KOPT-K1 (cell line): ENCODE results near the gene LIMS2.

Experiments
- H3K27ac ChIP-seq: fragments of 200-600 bp; sonication (generic); 2 replicates; pipeline ENCODE4 v1.5.1; 2016; ENCODE audit warnings: antibody characterized with exemption, mild to moderate bottlenecking, low read depth, low read length; ENCODE audit not compliant: poor library complexity, severe bottlenecking
- H3K36me3 ChIP-seq: fragments of 200-600 bp; sonication (generic); 2 replicates; pipeline ENCODE4 v1.5.1; 2017; ENCODE audit warnings: antibody characterized with exemption, mild to moderate bottlenecking, low read length, moderate library complexity; ENCODE audit not compliant: insufficient read depth
- H3K9me3 ChIP-seq: fragments of 200-600 bp; sonication (generic); 2 replicates; pipeline ENCODE4 v1.5.1; 2017; ENCODE audit warnings: antibody characterized with exemption, low read length, mild to moderate bottlenecking; ENCODE audit not compliant: insufficient read depth, poor library complexity, severe bottlenecking

LIMS2 gene

GRCh38 chr2:127631997-127632581, 43.2 kb downstream of the LIMS2 start:
- H3K9me3 ChIP-seq, result no peaks in the 10 kb centered on the region
- H3K27ac ChIP-seq, result peak overlapping the region; percentile 99
- H3K36me3 ChIP-seq, result peaks cover 97% of the 10 kb centered on the region

DNA sequence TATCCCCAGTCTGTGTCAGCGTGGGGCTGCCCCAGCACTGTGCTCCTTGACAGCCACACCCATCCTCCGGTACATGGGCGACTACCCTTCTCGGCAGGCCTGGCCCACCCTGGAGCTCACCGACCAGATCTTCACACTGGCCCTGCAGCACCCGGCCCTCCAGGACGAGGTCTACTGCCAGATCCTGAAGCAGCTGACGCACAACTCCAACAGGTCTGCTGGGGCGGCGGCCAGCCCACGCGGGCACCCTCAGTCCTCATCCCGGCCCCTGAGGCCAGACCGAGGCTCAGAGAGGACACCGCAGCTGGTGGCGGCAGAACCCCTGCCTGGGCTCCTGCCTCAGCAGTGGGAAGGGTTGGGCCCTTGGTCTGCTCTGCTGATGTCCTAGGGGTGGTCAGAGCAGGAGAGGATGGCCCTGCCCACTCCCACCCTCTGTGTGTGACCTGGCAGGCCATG, 43.8 kb downstream of the LIMS2 start:
- Histone ChIP-seq H3K36me3 (peaks cover 97% of the 10 kb centered on the region), H3K27ac (peak overlapping the region; percentile 99), H3K9me3 (no peaks in the 10 kb centered on the region)

- Histone ChIP-seq H3K36me3 (peaks cover 94% of the 10 kb centered on the region), H3K27ac (peak overlapping the region; percentile 99), H3K9me3 (no peaks in the 10 kb centered on the region)
Observed at GRCh38 chr2:127630864-127631540, 44.3 kb downstream of the LIMS2 start.

GRCh38 chr2:127630096-127630863, 45.0 kb downstream of the LIMS2 start:
- Histone ChIP-seq H3K9me3 (no peaks in the 10 kb centered on the region), H3K36me3 (peaks cover 94% of the 10 kb centered on the region), H3K27ac (peak overlapping the region; percentile 99)

DNA sequence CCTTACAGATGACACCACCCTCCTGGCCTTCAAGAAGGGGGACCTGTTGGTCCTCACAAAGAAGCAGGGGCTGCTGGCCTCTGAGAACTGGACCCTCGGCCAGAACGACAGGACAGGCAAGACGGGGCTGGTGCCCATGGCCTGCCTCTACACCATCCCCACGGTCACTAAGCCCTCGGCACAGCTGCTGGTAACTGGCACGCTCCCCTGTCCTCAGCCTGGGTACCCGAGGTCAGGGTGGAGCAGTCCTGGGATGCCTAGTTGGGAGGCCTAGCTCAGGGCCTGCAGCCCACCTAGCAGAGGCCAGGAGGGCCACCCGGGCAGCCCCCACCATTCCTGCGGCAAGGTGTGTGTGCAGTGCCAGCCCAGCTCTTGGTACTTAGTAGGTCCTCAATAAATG, 45.7 kb downstream of the LIMS2 start:
- no peaks in the 10 kb centered on the region for H3K9me3 ChIP-seq
- H3K27ac ChIP-seq, result peak overlapping the region; percentile 99
- H3K36me3 ChIP-seq, result peaks cover 94% of the 10 kb centered on the region

GRCh38 chr2:127628767-127629614, 46.3 kb downstream of the LIMS2 start:
- H3K9me3 ChIP-seq, result no peaks in the 10 kb centered on the region
- H3K36me3 ChIP-seq, result peaks cover 94% of the 10 kb centered on the region
- H3K27ac ChIP-seq, result peak overlapping the region; percentile 99

- Histone ChIP-seq H3K36me3 (peaks cover 94% of the 10 kb centered on the region), H3K27ac (peak overlapping the region; percentile 99), H3K9me3 (no peaks in the 10 kb centered on the region)
Observed at GRCh38 chr2:127627740-127628571, 47.4 kb downstream of the LIMS2 start.

DNA sequence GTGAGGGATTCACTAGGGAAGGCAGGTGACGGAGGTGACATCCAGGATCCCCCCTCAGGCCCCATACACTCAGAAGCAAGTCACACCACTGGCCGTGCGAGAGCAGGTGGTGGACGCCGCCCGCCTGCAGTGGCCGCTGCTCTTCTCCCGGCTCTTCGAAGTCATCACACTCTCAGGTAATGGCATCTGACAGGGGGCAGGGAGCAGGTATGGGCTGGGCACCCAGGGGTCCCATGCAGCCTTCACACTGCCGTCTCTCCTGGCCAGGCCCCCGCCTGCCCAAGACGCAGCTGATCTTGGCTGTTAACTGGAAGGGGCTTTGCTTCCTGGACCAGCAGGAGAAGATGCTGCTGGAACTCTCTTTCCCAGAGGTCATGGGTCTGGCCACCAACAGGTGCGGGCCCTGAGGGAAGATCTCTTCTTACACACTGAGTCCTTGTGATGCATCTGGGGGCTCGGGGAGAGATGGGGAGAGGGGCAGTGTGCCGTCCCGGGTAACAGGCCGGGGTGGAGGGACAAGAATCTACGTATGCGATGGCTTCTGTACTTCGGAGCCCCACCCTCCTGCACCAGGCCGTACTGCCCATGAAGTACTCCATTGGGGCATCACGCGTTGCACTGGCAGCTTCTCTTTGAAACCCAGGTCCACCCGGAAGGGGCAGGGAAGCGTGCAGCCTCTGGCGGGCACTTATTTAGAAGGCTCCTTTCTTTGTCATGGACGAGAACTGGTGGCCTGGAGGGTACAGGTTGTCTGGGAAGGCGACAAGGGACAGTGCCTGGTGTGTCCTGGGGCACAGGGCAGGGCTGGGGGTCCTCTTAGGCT, 48.2 kb downstream of the LIMS2 start:
- Histone ChIP-seq H3K27ac (peak overlapping the region; percentile 99), H3K36me3 (peaks cover 94% of the 10 kb centered on the region), H3K9me3 (no peaks in the 10 kb centered on the region)

DNA sequence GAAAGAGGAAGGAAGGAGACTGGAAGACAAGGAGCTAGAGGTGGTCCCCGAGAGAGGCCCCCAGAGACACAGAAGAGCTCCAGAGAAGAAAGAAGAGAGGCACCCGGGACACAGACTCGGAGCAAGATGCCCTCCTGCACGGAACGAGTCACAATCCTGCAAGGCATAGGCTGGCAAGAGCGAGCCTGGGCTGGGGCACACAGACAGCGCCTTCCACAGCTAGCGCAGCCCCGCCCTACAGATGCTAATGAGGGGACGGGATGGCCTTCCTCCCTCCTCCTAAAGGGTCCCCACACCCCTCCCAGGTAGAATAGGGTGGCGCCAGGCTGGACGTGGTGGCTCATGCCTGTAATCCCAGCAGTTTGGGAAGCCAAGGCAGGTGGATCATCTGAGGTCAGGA, 49.2 kb downstream of the LIMS2 start:
- Histone ChIP-seq H3K9me3 (no peaks in the 10 kb centered on the region), H3K27ac (peak overlapping the region; percentile 99), H3K36me3 (peaks cover 94% of the 10 kb centered on the region)

GRCh38 chr2:127625572-127625951, 49.8 kb downstream of the LIMS2 start:
- H3K36me3 ChIP-seq, result peaks cover 94% of the 10 kb centered on the region
- H3K27ac ChIP-seq, result peak overlapping the region; percentile 99
- H3K9me3 ChIP-seq, result no peaks in the 10 kb centered on the region

GRCh38 chr2:127624756-127625571, 50.4 kb downstream of the LIMS2 start:
- Histone ChIP-seq H3K9me3 (no peaks in the 10 kb centered on the region), H3K27ac (peak overlapping the region; percentile 99), H3K36me3 (peaks cover 90% of the 10 kb centered on the region)

DNA sequence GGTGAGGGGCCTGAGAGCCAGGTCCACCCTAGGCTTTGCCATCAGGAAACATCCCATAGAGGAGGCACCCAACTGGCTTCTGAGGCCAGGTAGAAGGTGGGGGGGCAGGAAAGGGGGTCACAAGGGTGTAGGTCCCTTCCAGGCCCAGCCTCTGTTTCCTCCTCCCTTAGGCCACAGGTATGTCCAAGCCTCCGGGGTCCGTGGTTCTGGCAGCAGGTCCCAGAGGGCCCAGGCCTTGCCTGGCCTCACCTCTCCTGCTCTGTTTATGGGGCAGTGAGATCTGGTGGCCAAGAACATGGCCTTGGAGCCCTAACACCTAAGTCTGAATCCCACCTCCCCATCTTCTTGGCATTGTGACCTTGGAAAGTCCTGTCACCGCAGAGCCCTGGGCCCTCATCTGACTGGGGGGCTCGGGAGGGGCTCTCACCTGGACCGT, 51.0 kb downstream of the LIMS2 start:
- Histone ChIP-seq H3K9me3 (no peaks in the 10 kb centered on the region), H3K36me3 (peaks cover 84% of the 10 kb centered on the region), H3K27ac (peak overlapping the region; percentile 99)
